Erythroblast (primary cell): ENCODE results near the gene EDA.

Experiments used
- GATA1 ChIP-seq: IDR thresholded peaks from 2 replicates; pipeline ENCODE4 v1.6.1; 2011; ENCODE audit warnings: low read depth, mild to moderate bottlenecking, control low read depth, low read length, moderate library complexity
- POLR2A ChIP-seq: IDR thresholded peaks from 2 replicates; pipeline ENCODE4 v1.6.1; 2011; ENCODE audit warnings: mild to moderate bottlenecking, low read length

GRCh38 chrX:69969460-69969859 lies 353.5 kb downstream of the EDA start:
- TF ChIP-seq POLR2A, result no peak
- no peak for TF ChIP-seq GATA1
